Measurements from ENCODE around the gene PRKAB1.

GRCh38 chr12:119704065-119704747 lies 36.3 kb downstream of the PRKAB1 start:
- TF ChIP-seq CTCF (IDR thresholded peaks at IDR 0.05) (no peak), ZFX (IDR thresholded peaks at IDR 0.05; ENCODE audit: borderline replicate concordance) (no peak)

Measured in 22Rv1 (cell line).